GM18502 (cell line): ENCODE results near the gene KRTAP10-6.
"Not testable (repeated sequence)": the region's sequence is repeated elsewhere in the genome, so short reads cannot be mapped to it uniquely, and the experiment has no call there.

Source experiments
- ATAC-seq: cut with Tn5 transposase; IDR thresholded peaks from one replicate; pipeline ENCODE4 v1.9.1; 2021; ENCODE audit warnings: mild to moderate bottlenecking; ENCODE audit not compliant: unreplicated experiment, poor library complexity

KRTAP10-6 gene

DNA sequence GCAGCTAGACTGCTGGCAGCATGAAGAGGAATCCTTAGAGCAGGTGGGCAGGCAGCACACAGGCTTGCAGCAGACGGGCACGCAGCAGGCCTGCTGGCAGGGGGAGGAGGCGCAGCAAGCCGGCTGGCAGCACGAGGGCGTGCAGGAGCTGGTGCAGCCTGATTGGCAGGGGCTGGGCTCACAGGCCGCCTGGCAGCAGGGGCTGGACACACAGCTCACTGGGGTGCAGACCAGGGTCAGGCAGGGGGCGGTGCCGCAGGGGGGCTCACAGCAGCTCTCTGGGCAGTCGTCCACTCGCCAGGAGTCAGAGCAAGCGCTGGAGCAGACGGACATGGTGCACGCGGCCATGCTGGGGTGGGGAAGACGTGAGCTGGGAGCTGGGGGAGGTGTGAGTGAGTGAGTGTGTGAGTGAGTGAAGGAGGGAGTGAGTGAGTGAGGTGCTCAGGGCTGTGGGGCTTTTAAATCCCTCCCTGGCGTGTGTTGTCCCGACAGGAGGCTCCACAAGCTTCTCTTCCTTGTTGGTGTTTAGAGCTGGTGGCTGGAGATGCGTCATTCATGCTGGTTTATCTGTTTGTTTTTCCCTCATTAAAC lies 12.0 kb downstream of the KRTAP10-6 start, which contains the start of gene KRTAP10-5:
TSS of gene KRTAP10-5 (minus strand) at position 374 of the 591 bp plus-strand sequence. CDS start at position 348, 26 bp downstream.
- ATAC-seq, result not testable (repeated sequence)

DNA sequence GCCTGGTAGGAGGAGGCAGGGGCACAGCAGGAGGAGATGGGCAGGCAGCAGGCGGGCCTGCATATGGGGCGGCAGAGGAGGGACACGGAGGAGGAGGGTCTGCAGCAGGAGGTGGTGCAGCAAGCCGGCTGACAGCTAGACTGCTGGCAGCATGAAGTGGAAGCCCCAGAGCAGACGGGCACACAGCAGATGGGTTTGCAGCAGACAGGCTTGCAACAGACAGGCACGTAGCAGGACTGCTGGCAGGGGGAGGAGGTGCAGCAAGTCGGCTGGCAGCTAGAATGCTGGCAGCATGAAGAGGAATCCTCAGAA lies 12.5 kb downstream of the KRTAP10-6 start:
- ATAC-seq, result no peak

DNA sequence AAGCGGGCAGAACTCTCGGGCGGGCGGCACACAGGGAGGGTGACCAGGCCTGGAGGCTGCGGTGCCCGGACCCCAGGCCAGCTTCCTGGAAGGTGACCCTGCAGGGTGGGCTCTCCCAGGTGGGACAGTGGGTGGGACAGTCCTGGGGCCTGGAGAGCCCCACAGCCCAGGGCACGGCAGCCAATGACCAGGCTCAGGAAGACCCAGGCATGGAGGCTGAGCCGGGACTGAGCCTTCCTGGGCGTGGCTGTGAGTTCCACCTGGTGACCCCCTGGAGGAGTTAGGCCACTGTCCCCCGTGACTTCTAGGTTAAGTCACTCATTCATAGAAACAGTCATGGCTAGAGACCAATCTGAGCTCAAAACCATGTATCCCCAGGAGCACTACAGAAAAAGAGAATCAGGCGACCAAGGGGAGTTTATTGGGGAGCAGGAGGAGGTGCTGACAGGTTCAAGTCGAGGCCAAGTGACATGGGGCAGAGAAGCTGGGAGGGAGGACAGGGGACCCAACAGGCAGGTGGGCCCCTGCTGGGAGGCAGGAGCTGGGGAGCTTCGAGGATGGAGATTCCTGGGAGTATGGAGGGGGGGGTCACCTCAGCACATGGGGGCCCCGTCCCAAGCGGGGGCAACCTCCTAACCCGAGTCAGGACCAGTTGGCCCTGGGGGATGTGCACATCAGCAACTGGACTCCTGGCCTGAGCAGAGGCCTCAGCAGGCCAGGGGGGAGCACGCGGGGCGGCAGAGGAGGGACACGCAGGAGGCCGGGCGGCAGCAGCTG lies 13.1 kb downstream of the KRTAP10-6 start:
- ATAC-seq, result no peak

DNA sequence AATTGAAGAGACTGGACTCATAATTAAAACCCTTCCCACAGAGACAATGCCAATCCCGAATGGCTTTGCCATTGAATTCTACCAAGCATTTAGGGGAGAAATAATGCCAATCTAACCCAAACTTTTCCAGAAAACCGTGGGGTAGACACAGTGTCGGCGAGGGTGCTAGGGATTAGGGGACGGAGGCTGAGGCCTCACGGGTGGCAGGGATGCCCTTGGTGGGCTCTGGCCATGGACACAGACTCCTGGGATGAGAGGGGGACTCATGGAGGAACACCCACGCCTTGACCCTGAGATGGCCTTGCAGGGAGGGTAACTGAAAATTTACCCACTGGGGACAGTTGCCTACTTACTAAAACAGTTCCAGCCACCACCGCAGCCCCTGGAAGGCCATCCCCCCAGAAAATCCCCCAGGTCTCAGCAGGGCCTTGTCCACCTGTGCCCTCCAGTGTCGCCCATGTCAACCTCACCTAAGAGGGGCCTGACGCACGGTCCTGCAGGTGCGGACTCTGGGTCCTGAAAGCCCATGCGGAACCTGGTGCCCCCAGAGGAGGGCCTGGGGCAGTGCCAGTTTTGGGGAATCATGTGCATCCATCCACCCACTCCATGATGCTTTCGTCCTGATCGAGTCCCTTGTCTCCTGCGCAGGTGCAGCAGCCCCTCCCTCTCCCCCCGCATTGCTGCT lies 13.8 kb downstream of the KRTAP10-6 start:
- ATAC-seq, result no peak

DNA sequence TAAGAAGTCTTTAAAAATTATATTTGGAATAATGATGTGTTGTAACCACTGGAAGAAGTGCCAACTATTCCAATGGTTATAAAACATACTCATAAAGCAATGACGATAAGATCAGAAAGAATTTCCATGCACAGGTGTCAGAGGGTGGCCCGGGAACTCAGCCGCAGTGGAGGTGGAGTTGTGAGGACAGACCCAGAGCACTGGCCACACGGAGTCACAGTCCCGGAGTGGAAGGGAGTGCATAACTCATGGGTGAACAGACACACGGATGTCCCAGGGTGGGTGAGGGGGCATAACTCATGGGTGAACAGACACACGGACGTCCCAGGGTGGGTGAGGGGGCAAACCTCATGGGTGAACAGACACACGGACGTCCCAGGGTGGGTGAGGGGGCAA lies 16.3 kb downstream of the KRTAP10-6 start:
- ATAC-seq, result no peak

DNA sequence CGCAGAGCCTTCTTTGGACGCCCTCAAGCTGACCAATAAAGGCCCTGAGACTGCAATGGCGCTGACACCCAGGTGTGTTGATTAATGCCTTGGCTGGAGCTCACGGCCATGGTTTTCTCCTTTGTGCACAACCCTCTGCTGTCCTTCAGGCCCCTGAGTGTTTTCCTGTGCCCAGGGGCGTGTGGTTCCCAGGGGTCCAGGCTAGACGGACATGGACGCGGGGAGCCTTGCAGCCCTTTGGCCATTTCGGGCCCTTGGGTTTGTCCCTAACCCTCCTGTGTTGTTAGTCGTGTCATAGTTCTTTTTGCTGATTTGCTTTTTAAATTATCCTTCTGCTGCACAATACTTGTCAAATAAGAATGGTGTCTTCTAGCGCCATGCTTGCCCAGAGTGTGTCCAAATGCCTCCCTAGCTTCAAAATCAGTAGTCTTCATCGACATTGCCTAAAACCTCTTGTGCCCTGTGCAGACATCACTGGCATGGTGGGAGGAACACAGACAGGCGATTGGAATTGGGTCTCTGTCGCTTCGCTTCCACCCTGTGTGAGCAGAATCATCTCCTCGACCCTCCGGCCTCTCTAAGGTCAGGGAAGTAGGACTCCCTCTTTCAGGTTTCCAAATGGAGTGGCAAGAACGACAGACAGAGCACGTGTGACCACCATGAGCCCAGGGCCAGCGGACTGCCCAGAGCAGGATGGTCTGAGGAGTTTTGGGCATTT lies 16.8 kb downstream of the KRTAP10-6 start:
- no peak for ATAC-seq

DNA sequence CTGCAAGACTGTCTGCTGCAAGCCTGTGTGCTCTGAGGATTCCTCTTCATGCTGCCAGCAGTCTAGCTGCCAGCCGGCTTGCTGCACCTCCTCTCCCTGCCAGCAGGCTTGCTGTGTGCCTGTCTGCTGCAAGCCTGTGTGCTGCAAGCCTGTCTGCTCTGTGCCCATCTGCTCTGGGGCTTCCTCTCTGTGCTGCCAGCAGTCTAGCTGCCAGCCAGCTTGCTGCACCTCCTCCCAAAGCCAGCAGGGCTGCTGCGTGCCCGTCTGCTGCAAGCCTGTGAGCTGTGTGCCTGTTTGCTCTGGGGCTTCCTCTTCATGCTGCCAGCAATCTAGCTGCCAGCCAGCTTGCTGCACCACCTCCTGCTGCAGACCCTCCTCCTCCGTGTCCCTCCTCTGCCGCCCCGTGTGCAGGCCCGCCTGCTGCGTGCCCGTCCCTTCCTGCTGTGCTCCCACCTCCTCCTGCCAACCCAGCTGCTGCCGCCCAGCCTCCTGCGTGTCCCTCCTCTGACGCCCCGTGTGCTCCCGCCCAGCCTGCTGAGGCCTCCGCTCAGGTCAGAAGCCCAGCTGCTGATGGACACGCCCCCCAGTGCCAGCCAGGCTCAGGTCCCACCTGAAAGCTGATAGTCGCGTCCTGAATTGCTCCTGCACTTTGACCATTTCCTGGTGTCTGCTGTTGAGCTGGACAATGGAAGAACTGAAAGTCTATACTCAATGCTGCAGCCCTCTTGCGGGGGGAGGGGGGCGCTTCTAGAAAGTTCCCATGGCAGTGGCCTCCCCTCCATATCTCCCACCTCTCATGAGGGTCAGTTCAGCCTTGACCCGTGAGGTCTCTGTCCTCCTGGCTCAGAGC lies 17.6 kb downstream of the KRTAP10-6 start:
- no peak for ATAC-seq

DNA sequence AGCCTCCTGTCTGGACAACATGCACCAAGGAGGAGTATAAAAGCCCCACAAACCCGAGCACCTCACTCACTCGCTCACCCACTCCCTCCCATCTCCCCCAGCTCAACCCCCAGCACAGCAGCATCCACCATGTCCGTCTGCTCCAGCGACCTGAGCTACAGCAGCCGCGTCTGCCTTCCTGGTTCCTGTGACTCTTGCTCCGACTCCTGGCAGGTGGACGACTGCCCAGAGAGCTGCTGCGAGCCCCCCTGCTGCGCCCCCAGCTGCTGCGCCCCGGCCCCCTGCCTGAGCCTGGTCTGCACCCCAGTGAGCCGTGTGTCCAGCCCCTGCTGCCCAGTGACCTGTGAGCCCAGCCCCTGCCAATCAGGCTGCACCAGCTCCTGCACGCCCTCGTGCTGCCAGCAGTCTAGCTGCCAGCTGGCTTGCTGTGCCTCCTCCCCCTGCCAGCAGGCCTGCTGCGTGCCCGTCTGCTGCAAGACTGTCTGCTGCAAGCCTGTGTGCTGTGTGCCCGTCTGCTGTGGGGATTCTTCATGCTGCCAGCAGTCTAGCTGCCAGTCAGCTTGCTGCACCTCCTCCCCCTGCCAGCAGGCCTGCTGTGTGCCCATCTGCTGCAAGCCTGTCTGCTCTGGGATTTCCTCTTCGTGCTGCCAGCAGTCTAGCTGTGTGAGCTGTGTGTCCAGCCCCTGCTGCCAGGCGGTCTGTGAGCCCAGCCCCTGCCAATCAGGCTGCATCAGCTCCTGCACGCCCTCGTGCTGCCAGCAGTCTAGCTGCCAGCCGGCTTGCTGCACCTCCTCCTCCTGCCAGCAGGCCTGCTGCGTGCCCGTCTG lies 18.5 kb downstream of the KRTAP10-6 start, which contains the start of gene KRTAP10-4:
TSS of gene KRTAP10-4 (plus strand) at position 100 of the 827 bp plus-strand sequence. CDS start at position 130, 30 bp downstream.
- ATAC-seq, result not testable (repeated sequence)

DNA sequence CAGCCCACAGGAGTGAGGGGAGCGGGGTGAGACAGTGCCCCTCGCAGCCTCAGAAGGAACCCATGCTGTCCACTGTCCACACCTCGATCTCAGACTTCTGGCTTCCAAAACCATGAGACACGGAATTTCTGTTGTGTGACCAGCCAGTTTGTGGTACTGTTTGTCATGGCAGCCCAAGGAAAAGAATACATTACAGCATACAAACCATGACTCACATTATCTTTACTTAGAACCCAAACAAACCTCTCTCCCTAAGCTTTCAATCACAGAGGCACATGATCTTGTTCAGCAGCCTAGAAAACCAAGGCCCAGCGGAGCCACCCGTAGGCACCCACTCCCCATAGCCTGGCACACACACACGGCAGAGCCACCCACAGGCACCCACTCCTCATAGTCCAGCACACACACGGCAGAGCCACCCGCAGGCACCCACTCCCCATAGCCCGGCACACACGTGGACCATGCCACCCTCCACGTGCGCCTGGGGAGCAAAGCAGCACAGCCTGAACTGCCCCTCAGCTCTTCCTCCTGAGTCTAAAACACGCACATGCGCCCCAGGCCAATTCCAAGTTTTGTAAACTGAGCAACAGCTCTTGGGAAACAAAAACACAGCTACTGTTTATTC lies 19.2 kb downstream of the KRTAP10-6 start:
- no peak for ATAC-seq

DNA sequence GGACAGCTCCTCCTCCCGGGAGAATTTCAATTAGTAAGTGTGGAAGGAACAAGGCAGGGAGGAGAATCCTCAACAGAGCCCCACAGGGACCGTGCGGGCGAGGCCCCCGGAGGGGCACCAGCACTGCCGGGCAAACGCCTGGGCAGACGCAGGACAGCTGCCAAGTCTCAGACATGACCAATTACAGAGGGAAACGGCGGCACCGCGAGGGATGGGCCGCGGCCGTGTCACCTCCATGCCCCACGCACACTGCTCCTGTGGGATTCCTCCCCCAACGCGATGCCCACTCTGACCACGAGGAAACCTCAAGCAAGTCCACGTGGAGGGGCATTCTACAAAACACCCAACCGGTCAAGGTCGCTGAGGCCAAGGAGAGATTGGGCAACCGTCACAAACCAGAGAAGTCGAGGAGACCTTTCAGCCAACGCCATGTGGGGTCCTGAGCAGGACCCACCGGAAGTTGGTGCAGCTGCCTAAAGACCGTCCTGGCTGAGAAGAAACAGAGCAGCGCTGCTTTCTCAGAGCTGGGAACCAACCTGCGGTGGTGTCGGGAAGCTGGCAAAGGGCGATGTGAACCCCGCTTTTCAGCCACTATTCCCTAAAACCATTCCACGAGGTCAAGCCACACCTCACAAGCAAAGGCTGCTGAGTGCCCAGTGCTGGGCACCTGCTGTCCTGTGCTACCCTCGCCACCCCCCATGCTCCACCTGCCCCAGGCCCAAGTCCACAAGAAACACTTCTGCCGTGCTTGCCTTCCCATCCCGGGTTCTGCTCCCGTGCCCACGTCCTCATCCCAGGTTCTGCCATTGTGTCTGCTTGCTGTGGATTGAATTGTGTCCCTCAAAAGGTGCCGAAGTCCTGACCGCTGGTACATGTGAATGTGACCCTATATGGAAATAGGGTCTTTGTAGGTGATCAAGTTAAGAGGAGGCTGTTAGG lies 20.2 kb downstream of the KRTAP10-6 start:
- ATAC-seq, result no peak

DNA sequence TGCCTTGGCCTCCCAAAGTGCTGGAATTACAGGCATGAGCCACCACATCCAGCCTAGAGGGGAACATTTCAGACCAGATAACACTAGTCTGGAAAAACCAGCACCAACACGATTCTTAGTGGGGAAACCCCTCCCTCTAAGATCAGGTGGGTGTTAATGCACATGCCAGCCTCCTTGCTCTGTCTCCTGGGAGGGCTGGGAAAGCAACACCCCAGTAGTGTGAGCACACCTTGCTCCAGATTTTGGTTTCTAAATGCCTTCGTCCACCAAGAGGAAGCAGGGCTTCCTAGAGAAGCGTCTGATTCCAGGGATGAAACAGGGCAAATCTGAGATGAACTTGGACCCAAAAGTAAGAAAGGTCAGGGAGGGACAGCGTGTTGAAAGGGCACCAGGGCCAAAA lies 21.0 kb downstream of the KRTAP10-6 start:
- ATAC-seq, result no peak

DNA sequence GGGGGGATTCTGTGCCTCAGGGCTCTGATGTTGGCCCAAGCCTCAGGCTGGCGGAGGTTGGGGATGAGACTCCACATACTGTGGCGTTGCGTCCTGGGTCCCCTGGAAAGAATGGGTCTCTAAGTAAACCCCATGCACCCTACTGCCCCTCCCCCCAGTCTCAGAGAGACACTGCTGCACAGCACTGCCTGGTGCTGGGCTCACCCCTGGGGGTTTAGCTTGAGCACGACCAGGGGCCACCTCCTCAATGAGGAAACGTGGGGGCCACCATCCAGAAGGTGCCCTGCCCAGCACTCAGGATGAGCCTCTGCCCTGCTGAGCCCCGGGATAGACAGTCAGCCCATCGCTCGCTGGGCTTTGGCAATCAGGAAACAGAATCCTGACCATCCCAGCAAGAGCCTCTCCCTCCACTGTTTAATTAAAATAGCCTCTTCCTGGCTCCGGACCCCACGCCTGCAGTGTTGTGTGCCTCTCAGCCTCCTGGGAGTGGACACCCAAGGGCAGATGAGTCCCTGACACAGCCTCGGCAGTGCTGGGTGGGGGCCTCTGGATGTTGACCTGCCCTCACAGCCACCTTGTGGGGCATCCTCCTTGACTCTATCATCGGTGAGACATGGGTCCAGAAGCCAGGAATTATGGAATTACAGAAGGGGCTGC lies 22.3 kb downstream of the KRTAP10-6 start:
- ATAC-seq, result no peak

DNA sequence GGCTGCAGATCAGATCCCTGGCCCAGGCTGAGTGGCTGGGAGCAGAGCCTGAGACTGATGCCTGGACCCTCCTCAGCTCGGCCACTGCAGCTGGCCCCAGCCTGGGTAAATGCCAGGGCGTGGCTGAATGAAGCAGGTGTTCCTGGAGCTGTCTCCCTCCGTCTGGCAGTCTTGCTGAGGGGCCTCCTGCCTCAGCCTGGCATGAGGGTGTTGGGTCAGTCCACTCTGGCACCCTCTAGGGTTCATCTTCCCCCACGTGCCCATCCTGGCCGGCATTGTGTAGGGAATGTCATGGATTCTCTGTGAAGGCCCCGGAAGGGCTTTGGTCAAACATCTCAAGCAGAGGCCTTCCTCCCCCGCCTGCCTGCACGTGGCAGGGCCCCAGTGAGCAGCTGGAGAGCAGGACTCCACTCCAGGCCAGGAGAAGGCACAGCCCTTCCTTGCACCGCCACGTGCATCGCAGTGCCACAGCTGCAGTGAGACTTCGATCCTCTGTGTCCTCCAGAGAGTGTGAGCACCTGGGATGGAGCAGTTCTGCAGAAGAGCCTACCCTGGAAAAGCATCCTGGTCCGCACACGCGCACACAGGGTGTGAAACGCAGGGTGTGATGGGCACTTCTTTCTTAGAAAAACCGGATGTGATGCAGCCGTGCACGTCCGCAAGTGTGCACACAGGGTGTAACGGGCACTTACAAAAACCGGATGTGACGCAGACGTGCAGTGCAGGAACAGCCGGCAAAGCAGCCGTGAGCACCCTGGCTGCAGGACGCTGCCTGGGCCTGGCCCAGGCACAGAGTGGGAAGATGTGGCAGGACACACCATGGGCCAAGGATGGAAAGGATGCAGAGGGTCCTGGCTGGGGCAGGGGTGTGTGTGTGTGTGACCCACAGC lies 23.4 kb downstream of the KRTAP10-6 start:
- ATAC-seq, result no peak

DNA sequence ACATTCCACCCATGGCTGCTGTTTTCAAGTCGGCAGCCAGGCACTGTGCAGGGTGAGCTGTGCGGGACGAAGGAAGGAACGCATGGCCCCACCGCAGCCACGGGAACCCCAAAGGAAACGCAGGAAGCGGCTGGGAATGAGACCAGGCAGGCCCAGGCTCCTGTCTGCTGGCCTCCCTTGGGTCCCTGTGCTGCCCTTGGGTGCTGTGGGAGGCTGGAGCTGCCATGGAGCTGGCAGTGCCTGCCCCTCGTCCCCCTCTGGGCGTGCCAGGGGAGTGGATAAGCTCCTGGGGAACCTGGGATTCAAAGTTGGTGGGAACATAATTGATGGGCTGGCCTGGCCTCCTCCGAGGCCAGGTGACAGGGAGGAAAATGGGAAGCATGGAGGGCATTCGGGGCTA lies 24.0 kb downstream of the KRTAP10-6 start:
- no peak for ATAC-seq

DNA sequence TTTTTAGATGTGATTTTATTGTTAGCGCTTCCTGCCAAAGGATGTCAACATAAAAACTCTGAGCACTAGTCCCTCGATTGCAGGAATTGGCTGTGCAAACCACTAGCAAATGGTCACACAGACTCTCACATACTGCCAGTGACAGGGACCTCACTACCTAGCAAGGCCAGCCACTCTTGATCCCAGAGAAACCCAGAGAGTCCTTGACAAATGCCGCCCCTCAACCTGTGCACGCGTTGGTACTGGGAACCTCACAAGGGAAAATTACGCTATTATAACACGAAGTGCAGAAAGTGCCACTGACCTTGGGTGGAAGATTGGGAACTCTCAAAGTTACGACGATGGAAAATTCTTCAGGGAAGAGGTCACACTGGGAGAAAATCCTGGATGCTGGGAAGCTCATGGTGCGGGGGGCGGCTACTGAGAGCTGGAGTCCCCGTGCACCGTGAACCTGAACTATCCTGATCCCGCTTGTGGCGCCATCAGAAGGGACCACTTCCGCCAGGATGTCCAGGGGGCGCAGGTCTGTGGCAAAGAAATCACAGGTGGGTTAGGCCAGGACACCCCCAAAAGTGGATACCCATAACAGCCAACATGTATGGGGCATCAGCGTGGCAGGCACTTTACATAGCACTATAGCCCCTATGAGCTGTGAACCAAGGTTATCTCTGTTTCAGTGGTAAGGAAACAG lies 24.7 kb downstream of the KRTAP10-6 start:
- no peak for ATAC-seq
